ENCODE data around the gene HIPK2.

HIPK2 gene

GRCh38 chr7:139777948-139778841, at the start of gene HIPK2:
TSS of gene HIPK2 (minus strand) at chr7:139777998. CDS start at chr7:139777623, 375 bp downstream.
- H3K36me3 ChIP-seq (ENCODE audit: insufficient read depth, low read length): peaks cover 9% of the 10 kb centered on the region
- H2AFZ ChIP-seq (ENCODE audit: low read depth, low read length): peak within 1 kb of the TSS; percentile 100

GRCh38 chr7:139827042-139827441, 49.2 kb upstream of the HIPK2 start:
- Histone ChIP-seq H3K4me3 (ENCODE audit: low read length) (no peak overlapping the region), H2AFZ (ENCODE audit: low read depth, low read length) (no peak overlapping the region), H3K9me3 (ENCODE audit: low read length) (no peaks in the 10 kb centered on the region), H3K27me3 (ENCODE audit: insufficient read depth, low read length) (no peaks in the 10 kb centered on the region), H3K36me3 (ENCODE audit: insufficient read depth, low read length) (no peaks in the 10 kb centered on the region), H3K4me1 (ENCODE audit: insufficient read depth, low read length) (no peaks in the 10 kb centered on the region)

More at GRCh38 chr7:139777948-139778841, at the start of gene HIPK2:
- H3K27me3 ChIP-seq (ENCODE audit: insufficient read depth, low read length): no peaks in the 10 kb centered on the region
- H3K4me1 ChIP-seq (ENCODE audit: insufficient read depth, low read length): peaks cover 38% of the 10 kb centered on the region
- H3K9me3 ChIP-seq (ENCODE audit: low read length): no peaks in the 10 kb centered on the region
- H3K4me3 ChIP-seq (ENCODE audit: low read length): peak within 1 kb of the TSS; percentile 91

GRCh38 chr7:139825666-139826290, 48.0 kb upstream of the HIPK2 start:
- no peak overlapping the region for H2AFZ ChIP-seq (ENCODE audit: low read depth, low read length)
- H3K4me1 ChIP-seq (ENCODE audit: insufficient read depth, low read length): no peaks in the 10 kb centered on the region
- H3K9me3 ChIP-seq (ENCODE audit: low read length): no peaks in the 10 kb centered on the region
- no peak overlapping the region for H3K4me3 ChIP-seq (ENCODE audit: low read length)
- no peaks in the 10 kb centered on the region for H3K27me3 ChIP-seq (ENCODE audit: insufficient read depth, low read length)
- H3K36me3 ChIP-seq (ENCODE audit: insufficient read depth, low read length): no peaks in the 10 kb centered on the region

- H3K9me3 ChIP-seq (ENCODE audit: low read length): no peaks in the 10 kb centered on the region
- no peaks in the 10 kb centered on the region for H3K36me3 ChIP-seq (ENCODE audit: insufficient read depth, low read length)
- H3K27me3 ChIP-seq (ENCODE audit: insufficient read depth, low read length): no peaks in the 10 kb centered on the region
- H2AFZ ChIP-seq (ENCODE audit: low read depth, low read length): no peak overlapping the region
- no peak overlapping the region for H3K4me3 ChIP-seq (ENCODE audit: low read length)
- H3K4me1 ChIP-seq (ENCODE audit: insufficient read depth, low read length): no peaks in the 10 kb centered on the region
These were observed 46.2 kb upstream of the HIPK2 start for GRCh38 chr7:139823959-139824521.

GRCh38 chr7:139822855-139823254, 45.1 kb upstream of the HIPK2 start:
- Histone ChIP-seq H2AFZ (ENCODE audit: low read depth, low read length) (no peak overlapping the region), H3K4me1 (ENCODE audit: insufficient read depth, low read length) (no peaks in the 10 kb centered on the region), H3K27me3 (ENCODE audit: insufficient read depth, low read length) (no peaks in the 10 kb centered on the region), H3K36me3 (ENCODE audit: insufficient read depth, low read length) (no peaks in the 10 kb centered on the region), H3K4me3 (ENCODE audit: low read length) (no peak overlapping the region), H3K9me3 (ENCODE audit: low read length) (no peaks in the 10 kb centered on the region)

- Histone ChIP-seq H3K4me1 (ENCODE audit: insufficient read depth, low read length) (no peaks in the 10 kb centered on the region), H3K4me3 (ENCODE audit: low read length) (no peak overlapping the region), H3K27me3 (ENCODE audit: insufficient read depth, low read length) (no peaks in the 10 kb centered on the region)
These were observed 43.7 kb upstream of the HIPK2 start for GRCh38 chr7:139821349-139822105.

DNA sequence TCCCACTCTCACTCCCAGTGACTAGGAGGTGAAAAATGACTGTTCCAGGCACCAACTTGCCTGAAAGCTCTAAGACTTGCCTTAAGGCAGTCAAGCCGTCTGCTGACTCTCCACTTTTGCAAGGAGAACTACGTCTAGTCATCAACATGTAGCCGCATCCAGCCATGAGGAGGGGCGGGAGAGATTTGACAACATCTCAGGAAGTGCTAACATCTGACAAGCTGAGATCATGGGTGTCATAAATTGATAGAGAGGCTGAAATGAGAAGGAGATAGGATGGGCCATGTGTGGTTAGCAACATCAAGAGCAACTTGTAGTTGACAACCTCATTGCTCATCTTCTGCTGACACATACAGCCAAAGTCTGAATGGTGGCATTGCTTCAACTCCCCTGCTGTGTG, 42.3 kb upstream of the HIPK2 start:
- H2AFZ ChIP-seq (ENCODE audit: low read depth, low read length): no peak overlapping the region
- no peak overlapping the region for H3K4me3 ChIP-seq (ENCODE audit: low read length)
- H3K9me3 ChIP-seq (ENCODE audit: low read length): no peaks in the 10 kb centered on the region
- no peaks in the 10 kb centered on the region for H3K36me3 ChIP-seq (ENCODE audit: insufficient read depth, low read length)
- H3K4me1 ChIP-seq (ENCODE audit: insufficient read depth, low read length): no peaks in the 10 kb centered on the region
- no peaks in the 10 kb centered on the region for H3K27me3 ChIP-seq (ENCODE audit: insufficient read depth, low read length)

More at GRCh38 chr7:139821349-139822105, 43.7 kb upstream of the HIPK2 start:
- no peaks in the 10 kb centered on the region for H3K36me3 ChIP-seq (ENCODE audit: insufficient read depth, low read length)
- no peak overlapping the region for H2AFZ ChIP-seq (ENCODE audit: low read depth, low read length)
- H3K9me3 ChIP-seq (ENCODE audit: low read length): no peaks in the 10 kb centered on the region

- Histone ChIP-seq H3K9me3 (ENCODE audit: low read length) (no peaks in the 10 kb centered on the region), H3K27me3 (ENCODE audit: insufficient read depth, low read length) (no peaks in the 10 kb centered on the region), H3K4me1 (ENCODE audit: insufficient read depth, low read length) (no peaks in the 10 kb centered on the region), H3K4me3 (ENCODE audit: low read length) (no peak overlapping the region), H3K36me3 (ENCODE audit: insufficient read depth, low read length) (no peaks in the 10 kb centered on the region), H2AFZ (ENCODE audit: low read depth, low read length) (no peak overlapping the region)
These were observed 39.5 kb upstream of the HIPK2 start for GRCh38 chr7:139817249-139817648.

GRCh38 chr7:139813689-139814088, 35.9 kb upstream of the HIPK2 start:
- Histone ChIP-seq H3K4me1 (ENCODE audit: insufficient read depth, low read length) (no peaks in the 10 kb centered on the region), H3K9me3 (ENCODE audit: low read length) (no peaks in the 10 kb centered on the region), H3K36me3 (ENCODE audit: insufficient read depth, low read length) (no peaks in the 10 kb centered on the region), H3K27me3 (ENCODE audit: insufficient read depth, low read length) (no peaks in the 10 kb centered on the region), H2AFZ (ENCODE audit: low read depth, low read length) (no peak overlapping the region), H3K4me3 (ENCODE audit: low read length) (no peak overlapping the region)

GRCh38 chr7:139813151-139813550, 35.4 kb upstream of the HIPK2 start:
- no peaks in the 10 kb centered on the region for H3K36me3 ChIP-seq (ENCODE audit: insufficient read depth, low read length)
- no peaks in the 10 kb centered on the region for H3K9me3 ChIP-seq (ENCODE audit: low read length)
- H3K27me3 ChIP-seq (ENCODE audit: insufficient read depth, low read length): no peaks in the 10 kb centered on the region
- H2AFZ ChIP-seq (ENCODE audit: low read depth, low read length): no peak overlapping the region
- no peak overlapping the region for H3K4me3 ChIP-seq (ENCODE audit: low read length)
- H3K4me1 ChIP-seq (ENCODE audit: insufficient read depth, low read length): no peaks in the 10 kb centered on the region

DNA sequence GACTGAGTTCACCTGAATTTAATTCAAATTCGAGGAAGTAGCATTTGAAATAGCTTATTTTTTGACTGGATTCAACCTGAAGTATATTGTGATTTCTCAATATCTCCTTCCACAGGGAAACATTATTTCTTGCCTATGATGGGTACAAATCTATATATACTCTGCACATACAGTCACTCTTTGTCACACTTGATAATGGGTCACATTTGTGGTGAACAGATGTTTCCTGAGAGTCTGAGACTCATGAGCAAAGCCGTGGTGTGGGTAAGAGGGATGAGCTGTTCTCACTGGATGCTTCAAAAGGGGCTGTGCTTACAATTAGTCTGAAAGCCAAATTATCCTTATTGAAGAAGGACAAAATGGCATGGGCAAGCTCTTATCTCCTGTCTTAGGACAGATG, 33.3 kb upstream of the HIPK2 start:
- Histone ChIP-seq H3K4me1 (ENCODE audit: insufficient read depth, low read length) (no peaks in the 10 kb centered on the region), H3K36me3 (ENCODE audit: insufficient read depth, low read length) (no peaks in the 10 kb centered on the region), H3K27me3 (ENCODE audit: insufficient read depth, low read length) (no peaks in the 10 kb centered on the region), H2AFZ (ENCODE audit: low read depth, low read length) (no peak overlapping the region), H3K9me3 (ENCODE audit: low read length) (no peaks in the 10 kb centered on the region), H3K4me3 (ENCODE audit: low read length) (no peak overlapping the region)

DNA sequence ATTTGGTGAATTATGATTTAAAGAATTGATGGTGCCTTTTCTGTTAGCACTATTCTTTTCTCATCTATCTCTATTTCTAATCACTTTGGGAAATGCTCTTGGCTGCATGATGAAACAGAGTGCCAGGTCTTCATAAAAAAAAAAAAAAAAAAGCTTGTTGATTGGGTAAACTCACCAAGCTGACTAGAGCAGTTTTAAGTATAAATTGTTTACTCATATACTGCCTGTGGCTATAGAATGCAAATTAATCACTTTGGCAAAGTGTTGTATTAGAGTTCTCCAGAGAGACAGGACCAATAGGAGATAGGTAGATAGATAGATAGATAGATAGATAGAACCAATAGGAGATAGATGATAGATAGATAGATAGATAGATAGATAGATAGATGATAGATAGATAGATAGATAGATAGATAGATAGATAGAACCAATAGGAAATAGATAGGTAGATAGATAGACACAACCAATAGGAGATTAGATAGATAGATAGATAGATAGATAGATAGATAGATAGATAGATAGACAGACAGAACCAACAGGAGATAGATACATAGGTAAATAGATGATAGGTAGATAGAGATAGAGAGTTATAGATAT, 31.1 kb upstream of the HIPK2 start:
- H3K9me3 ChIP-seq (ENCODE audit: low read length): no peaks in the 10 kb centered on the region
- no peaks in the 10 kb centered on the region for H3K4me1 ChIP-seq (ENCODE audit: insufficient read depth, low read length)
- H3K4me3 ChIP-seq (ENCODE audit: low read length): no peak overlapping the region
- H3K36me3 ChIP-seq (ENCODE audit: insufficient read depth, low read length): no peaks in the 10 kb centered on the region
- H3K27me3 ChIP-seq (ENCODE audit: insufficient read depth, low read length): no peaks in the 10 kb centered on the region
- H2AFZ ChIP-seq (ENCODE audit: low read depth, low read length): no peak overlapping the region
